Fibroblast of lung (primary cell): ENCODE data around the gene TM4SF5. TPM values are rescaled to one million over a fixed set of nuclear protein-coding genes. Genes with fewer than 3 reads are reported as not detected.

Source experiments
- DNase-seq, 2 donors: peaks; one replicate each; pipeline versions ENCODE4 v3.0.0 to v3.0.0-alpha.2; 2010; ENCODE audit warnings: low read depth in 2 of 2
- H2AFZ ChIP-seq: 2 replicates; pipeline ENCODE4 v1.5.1; 2012; ENCODE audit warnings: low read length, control low read depth, inconsistent platforms
- H3K27ac ChIP-seq: 2 replicates; pipeline ENCODE4 v1.5.1; 2011; ENCODE audit warnings: low read length, control low read depth; ENCODE audit not compliant: insufficient read depth
- H3K27me3 ChIP-seq: 2 replicates; pipeline ENCODE4 v1.5.1; 2011; ENCODE audit warnings: mild to moderate bottlenecking, low read length; ENCODE audit not compliant: control insufficient read depth, insufficient read depth
- H3K36me3 ChIP-seq: 2 replicates; pipeline ENCODE4 v1.5.1; 2011; ENCODE audit warnings: low read length; ENCODE audit not compliant: control insufficient read depth, insufficient read depth
- H3K4me1 ChIP-seq: 2 replicates; pipeline ENCODE4 v1.5.1; 2011; ENCODE audit warnings: low read length; ENCODE audit not compliant: control insufficient read depth, insufficient read depth; ENCODE audit errors: extremely low read depth
- H3K4me2 ChIP-seq: 2 replicates; pipeline ENCODE4 v1.5.1; 2011; ENCODE audit warnings: low read length, control low read depth; ENCODE audit not compliant: insufficient read depth; ENCODE audit errors: extremely low read depth
- H3K4me3 ChIP-seq, 4 experiments: fragments of 200-600 bp in 1 of 4; sonication (generic) in 1 of 4; replicated peaks in 1 of 4; 2 replicates each; pipeline ENCODE4 v1.5.1; 2011 to 2016; ENCODE audit warnings: low read length in 4 of 4, low read depth in 3 of 4, mild to moderate bottlenecking in 3 of 4, control low read depth in 2 of 4, inconsistent platforms in 1 of 4, mixed read lengths in 1 of 4; ENCODE audit not compliant: insufficient read depth in 1 of 4; ENCODE audit errors: control extremely low read depth in 1 of 4
- H3K79me2 ChIP-seq: 2 replicates; pipeline ENCODE4 v1.5.1; 2012; ENCODE audit warnings: mild to moderate bottlenecking, low read length, inconsistent platforms; ENCODE audit not compliant: control insufficient read depth, insufficient read depth
- H3K9ac ChIP-seq: 2 replicates; pipeline ENCODE4 v1.5.1; 2011; ENCODE audit warnings: mild to moderate bottlenecking, low read length, control low read depth; ENCODE audit not compliant: insufficient read depth
- H3K9me3 ChIP-seq: 2 replicates; pipeline ENCODE4 v1.5.1; 2012; ENCODE audit warnings: low read depth, low read length; ENCODE audit not compliant: control insufficient read depth, insufficient read depth
- H4K20me1 ChIP-seq: 2 replicates; pipeline ENCODE4 v1.5.1; 2011; ENCODE audit warnings: low read length; ENCODE audit not compliant: control insufficient read depth, insufficient read depth; ENCODE audit errors: extremely low read depth
- EZH2 ChIP-seq: IDR thresholded peaks from 2 replicates; pipeline ENCODE4 v1.5.1; 2012; ENCODE audit warnings: low read length, control low read depth, mild to moderate bottlenecking; ENCODE audit errors: missing control alignments
- polyA plus RNA-seq, 2 donors: library from polyadenylated mRNA; depleted of rRNA in 1 of 2; stranded (reverse) in 1 of 2; unstranded in 1 of 2; fragments of >200 nt; gene quantifications; 2 replicates each; pipeline ENCODE4 v1.2.1, GENCODE V29; 2011 to 2012; ENCODE audit warnings: missing spikeins in 1 of 2
- total RNA-seq: library from RNA; depleted of rRNA; stranded (reverse); fragments of >200 nt; gene quantifications from 2 replicates; pipeline ENCODE4 v1.2.1, GENCODE V29; 2014
- TF ChIP-seq, protein P1 (sequence below), 2 donors: IDR thresholded peaks in 1 of 2; conservative IDR thresholded peaks in 1 of 2; 1 replicate in 1 of 2; 2 replicates in 1 of 2; pipeline ENCODE4 v1.5.1; 2011 to 2012; ENCODE audit warnings: low read length in 2 of 2, control low read depth in 1 of 2, inconsistent platforms in 1 of 2, low read depth in 1 of 2, mild to moderate bottlenecking in 1 of 2

Gene TM4SF5
- total and polyA plus RNA-seq, 2 donors (not counting 1 experiment from before 2014, with no cell fraction given): not detected

- Histone ChIP-seq H3K79me2 (no peaks in the 10 kb centered on the region), H3K4me1 (no peaks in the 10 kb centered on the region), H3K4me3 (no peak overlapping the region), H3K9me3 (no peaks in the 10 kb centered on the region), H4K20me1 (no peaks in the 10 kb centered on the region), H3K27ac (no peak overlapping the region), H3K36me3 (no peaks in the 10 kb centered on the region), H3K9ac (no peak overlapping the region), H3K27me3 (peaks cover 19% of the 10 kb centered on the region), H3K4me2 (no peak overlapping the region), H2AFZ (no peak overlapping the region)
- TF ChIP-seq, protein P1, sequence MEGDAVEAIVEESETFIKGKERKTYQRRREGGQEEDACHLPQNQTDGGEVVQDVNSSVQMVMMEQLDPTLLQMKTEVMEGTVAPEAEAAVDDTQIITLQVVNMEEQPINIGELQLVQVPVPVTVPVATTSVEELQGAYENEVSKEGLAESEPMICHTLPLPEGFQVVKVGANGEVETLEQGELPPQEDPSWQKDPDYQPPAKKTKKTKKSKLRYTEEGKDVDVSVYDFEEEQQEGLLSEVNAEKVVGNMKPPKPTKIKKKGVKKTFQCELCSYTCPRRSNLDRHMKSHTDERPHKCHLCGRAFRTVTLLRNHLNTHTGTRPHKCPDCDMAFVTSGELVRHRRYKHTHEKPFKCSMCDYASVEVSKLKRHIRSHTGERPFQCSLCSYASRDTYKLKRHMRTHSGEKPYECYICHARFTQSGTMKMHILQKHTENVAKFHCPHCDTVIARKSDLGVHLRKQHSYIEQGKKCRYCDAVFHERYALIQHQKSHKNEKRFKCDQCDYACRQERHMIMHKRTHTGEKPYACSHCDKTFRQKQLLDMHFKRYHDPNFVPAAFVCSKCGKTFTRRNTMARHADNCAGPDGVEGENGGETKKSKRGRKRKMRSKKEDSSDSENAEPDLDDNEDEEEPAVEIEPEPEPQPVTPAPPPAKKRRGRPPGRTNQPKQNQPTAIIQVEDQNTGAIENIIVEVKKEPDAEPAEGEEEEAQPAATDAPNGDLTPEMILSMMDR (conservative IDR thresholded peaks at IDR 0.05 in 1 of 2, IDR thresholded peaks at IDR 0.05 in 1 of 2; ENCODE audit: low read depth in 1 of 2, low read length in 2 of 2): no peak
- no peak for TF ChIP-seq EZH2
- no peak for DNase-seq
Observed at GRCh38 chr17:4753392-4753791, 18.3 kb upstream of the TM4SF5 start.

GRCh38 chr17:4759776-4760236 is 11.9 kb upstream of the TM4SF5 start:
- no peaks in the 10 kb centered on the region for H3K36me3 ChIP-seq

DNA sequence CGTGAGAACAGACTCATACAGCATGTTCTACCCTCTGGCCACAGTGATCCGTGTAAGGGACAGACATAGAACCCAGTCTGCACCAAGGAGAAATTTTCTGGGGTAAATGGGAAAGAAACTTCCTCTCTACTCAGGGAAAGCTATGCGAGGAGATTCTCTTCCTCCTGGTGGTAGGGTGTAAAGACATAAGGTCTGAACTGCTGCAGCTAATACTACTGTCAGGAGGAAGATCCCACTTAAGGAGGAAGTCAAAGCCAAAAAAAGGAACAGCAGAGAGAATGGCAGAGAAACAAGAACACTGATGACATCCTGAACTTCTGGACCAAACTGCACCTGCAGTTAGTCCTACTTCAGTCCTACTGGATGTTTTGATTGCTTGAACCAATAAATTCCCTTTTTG is 7.1 kb upstream of the TM4SF5 start:
- Histone ChIP-seq H3K9me3 (no peaks in the 10 kb centered on the region), H3K4me2 (no peak overlapping the region), H2AFZ (no peak overlapping the region), H3K4me1 (no peaks in the 10 kb centered on the region), H3K27ac (no peak overlapping the region), H3K9ac (no peak overlapping the region), H4K20me1 (no peaks in the 10 kb centered on the region), H3K27me3 (peaks cover 3% of the 10 kb centered on the region), H3K79me2 (no peaks in the 10 kb centered on the region), H3K36me3 (no peaks in the 10 kb centered on the region), H3K4me3 (no peak overlapping the region)
- DNase-seq: no peak
- TF ChIP-seq, protein P1 (conservative IDR thresholded peaks at IDR 0.05 in 1 of 2, IDR thresholded peaks at IDR 0.05 in 1 of 2; ENCODE audit: low read depth in 1 of 2, low read length in 2 of 2): no peak
- no peak for TF ChIP-seq EZH2

More at GRCh38 chr17:4759776-4760236, 11.9 kb upstream of the TM4SF5 start:
- DNase-seq: no peak
- H3K4me1 ChIP-seq: no peaks in the 10 kb centered on the region
- TF ChIP-seq, protein P1 (conservative IDR thresholded peaks at IDR 0.05 in 1 of 2, IDR thresholded peaks at IDR 0.05 in 1 of 2; ENCODE audit: low read depth in 1 of 2, low read length in 2 of 2): no peak
- no peak for TF ChIP-seq EZH2
- no peaks in the 10 kb centered on the region for H3K79me2 ChIP-seq
- H3K4me3 ChIP-seq: no peak overlapping the region
- no peaks in the 10 kb centered on the region for H4K20me1 ChIP-seq
- H3K9ac ChIP-seq: no peak overlapping the region
- H3K27me3 ChIP-seq: peaks cover 12% of the 10 kb centered on the region
- H2AFZ ChIP-seq: no peak overlapping the region
- H3K4me2 ChIP-seq: no peak overlapping the region
- no peaks in the 10 kb centered on the region for H3K9me3 ChIP-seq
- no peak overlapping the region for H3K27ac ChIP-seq
